ENCODE measurements around the gene NFS1. TPM values are rescaled to one million over a fixed set of nuclear protein-coding genes. Genes with fewer than 3 reads are reported as not detected.

The NFS1 gene
- total and polyA plus RNA-seq, 2 of the 4 experiments (the other 2 are of a cell fraction), result 16.5 to 35.6 TPM

GRCh38 chr20:35640724-35641123 is 58.4 kb downstream of the NFS1 start:
- no peak overlapping the region for H4K8ac ChIP-seq (ENCODE audit: low read depth in 2 of 2, low read length in 2 of 2)
- no peak overlapping the region for H3K4ac ChIP-seq (ENCODE audit: low read depth, low read length)
- no peak overlapping the region for H3K18ac ChIP-seq (ENCODE audit: low read depth, low read length)
- H3K4me1 ChIP-seq (ENCODE audit: control insufficient read depth, insufficient read depth, low read length), result peaks cover 8% of the 10 kb centered on the region
- no TSS peak for BruUV-seq (replicated peaks)
- no peak overlapping the region for H4K5ac ChIP-seq (ENCODE audit: low read depth, low read length)
- dilution Hi-C loops (cut with HindIII; ENCODE audit: low sequenced_read_pairs, unreplicated experiment) (no loop called here), in situ Hi-C loops (cut with MboI; ENCODE audit: low sequenced_read_pairs) (no loop called here), intact Hi-C loops (cut with micrococcal nuclease) (no loop called here)
- H4K91ac ChIP-seq (ENCODE audit: insufficient read depth, low read depth, low read length), result no peak overlapping the region
- H3K27me3 ChIP-seq (ENCODE audit: control insufficient read depth, insufficient read depth, low read length), result no peaks in the 10 kb centered on the region
- peak overlapping the region; percentile 65; the same call in 1 of the 2 replicates for H3K23ac ChIP-seq (ENCODE audit: low read depth, low read length)
- no peak overlapping the region for H3K27ac ChIP-seq (ENCODE audit: insufficient read depth, low read length)
- peaks cover 31% of the 10 kb centered on the region for H3K9me1 ChIP-seq (ENCODE audit: insufficient read depth, low read length)
- no peak overlapping the region for H2BK120ac ChIP-seq (ENCODE audit: low read depth, low read length)
- CTCF ChIA-PET, result no interaction called here
- peaks cover 53 to 96% of the 10 kb centered on the region in 2 experiments for H3K79me1 ChIP-seq (ENCODE audit: low read depth in 1 of 2, low read length in 2 of 2)
- ATAC-seq (ENCODE audit: low read depth) (no peak), DNase-seq (no peak)
- H3K4me3 ChIP-seq (ENCODE audit: insufficient read depth, low read depth, low read length), result no peak overlapping the region
- H2BK15ac ChIP-seq (ENCODE audit: low read depth, low read length), result no peak overlapping the region
- no peak overlapping the region for H2BK5ac ChIP-seq (ENCODE audit: low read depth, low read length, poor library complexity, severe bottlenecking)
- no peak overlapping the region for H2BK20ac ChIP-seq (ENCODE audit: low read depth, low read length)
- no peaks in the 10 kb centered on the region for H3K36me3 ChIP-seq (ENCODE audit: control insufficient read depth, insufficient read depth, low read length)
- peaks cover 88% of the 10 kb centered on the region for H4K20me1 ChIP-seq (ENCODE audit: insufficient read depth, low read length)
- H3K4me2 ChIP-seq (ENCODE audit: low read depth, low read length), result no peak overlapping the region
- no peak overlapping the region for H2AFZ ChIP-seq (replicated peaks; ENCODE audit: low read length, poor library complexity)
- no peak overlapping the region for H2AK9ac ChIP-seq (replicated peaks; ENCODE audit: low read depth, low read length, poor library complexity)
- H3K56ac ChIP-seq (ENCODE audit: extremely low read depth, insufficient read depth, low read length), result no peak overlapping the region
- POLR2A ChIA-PET (ENCODE audit: unreplicated experiment), result no interaction called here
- WGBS, 2 experiments (ENCODE audit: extremely low coverage in 2 of 2, insufficient read length in 1 of 2), result 79% methylated on average over 2 of the region's 3 CpGs; no CpG with 5 or more reads in 1 of the 2 experiments
- no peaks in the 10 kb centered on the region for H3K9me3 ChIP-seq (ENCODE audit: control insufficient read depth, insufficient read depth, low read length)
- H2AK5ac ChIP-seq (ENCODE audit: low read depth, low read length), result no peak overlapping the region
- no peak for TF ChIP-seq RAD21 (IDR thresholded peaks at IDR 0.05; ENCODE audit: low read length)
- TF ChIP-seq CEBPB (IDR thresholded peaks at IDR 0.05; ENCODE audit: low read depth, low read length), result no peak
- no peak for TF ChIP-seq POLR2A (IDR thresholded peaks at IDR 0.05; ENCODE audit: low read depth, low read length)
- no peak overlapping the region for H3K9ac ChIP-seq (ENCODE audit: low read depth, low read length)
- no peak overlapping the region for H3K14ac ChIP-seq (replicated peaks; ENCODE audit: low read depth, low read length)
